ENCODE results near the gene MACF1.

- TF ChIP-seq CTCF (IDR thresholded peaks at IDR 0.05) (no peak), POLR2A (IDR thresholded peaks at IDR 0.05) (no peak)
These were observed 36.0 kb upstream of the MACF1 start for GRCh38 chr1:39168301-39169080.
